Memory B cell (primary cell): Measurements from ENCODE around the gene NPY.
A peak's percentile ranks its signal among the peaks of the same experiment; 100 is the strongest.

Source experiments
- ATAC-seq: fragments of 150-1000 bp; cut with Tn5 transposase; 2 replicates; pipeline ENCODE4 v1.10.0; 2021; ENCODE audit warnings: low read depth, mild to moderate bottlenecking, moderate library complexity
- DNase-seq, 2 donors: peaks; one replicate each; pipeline ENCODE4 v3.0.0; 2022; ENCODE audit warnings: low spot score in 2 of 2
- H3K27ac Mint-ChIP-seq: one replicate; pipeline ENCODE4 v1.8.0; 2022; ENCODE audit warnings: mild to moderate bottlenecking, moderate library complexity, mixed read lengths
- H3K27me3 Mint-ChIP-seq: one replicate; pipeline ENCODE4 v1.8.0; 2022; ENCODE audit warnings: mixed read lengths
- H3K36me3 Mint-ChIP-seq: one replicate; pipeline ENCODE4 v1.8.0; 2022; ENCODE audit warnings: mild to moderate bottlenecking, mixed read lengths
- H3K4me1 Mint-ChIP-seq: one replicate; pipeline ENCODE4 v1.8.0; 2022; ENCODE audit warnings: mixed read lengths
- H3K4me3 Mint-ChIP-seq: one replicate; pipeline ENCODE4 v1.8.0; 2022; ENCODE audit warnings: mild to moderate bottlenecking, moderate library complexity, mixed read lengths
- H3K9me3 Mint-ChIP-seq: one replicate; pipeline ENCODE4 v1.8.0; 2022; ENCODE audit warnings: mixed read lengths

NPY gene

DNA sequence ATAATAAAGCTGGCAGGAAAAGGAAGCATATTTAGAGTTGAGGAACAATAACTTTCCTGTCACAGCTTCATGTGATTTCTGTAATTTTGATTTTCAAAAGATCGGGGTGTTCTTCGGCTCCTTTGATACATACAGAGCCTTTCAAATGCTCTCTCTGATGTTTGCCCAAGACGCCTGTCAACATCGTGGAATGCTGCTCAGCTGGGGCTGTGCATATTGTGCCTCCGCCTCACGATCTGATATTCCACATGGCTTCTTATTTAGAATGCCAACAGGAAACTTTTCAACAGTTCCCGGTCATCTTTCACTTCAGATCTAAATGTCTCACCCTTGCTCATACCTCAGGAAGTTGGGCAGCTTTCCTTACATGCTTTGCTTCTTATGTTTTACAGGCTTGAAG, 7.3 kb downstream of the NPY start:
- ATAC-seq = no peak
- no peak overlapping the region for H3K4me3 Mint-ChIP-seq
- peaks cover 5% of the 10 kb centered on the region for H3K27me3 Mint-ChIP-seq
- H3K27ac Mint-ChIP-seq = no peak overlapping the region
- no peak for DNase-seq
- no peaks in the 10 kb centered on the region for H3K9me3 Mint-ChIP-seq
- H3K4me1 Mint-ChIP-seq = peaks cover 6% of the 10 kb centered on the region
- H3K36me3 Mint-ChIP-seq = no peaks in the 10 kb centered on the region

DNA sequence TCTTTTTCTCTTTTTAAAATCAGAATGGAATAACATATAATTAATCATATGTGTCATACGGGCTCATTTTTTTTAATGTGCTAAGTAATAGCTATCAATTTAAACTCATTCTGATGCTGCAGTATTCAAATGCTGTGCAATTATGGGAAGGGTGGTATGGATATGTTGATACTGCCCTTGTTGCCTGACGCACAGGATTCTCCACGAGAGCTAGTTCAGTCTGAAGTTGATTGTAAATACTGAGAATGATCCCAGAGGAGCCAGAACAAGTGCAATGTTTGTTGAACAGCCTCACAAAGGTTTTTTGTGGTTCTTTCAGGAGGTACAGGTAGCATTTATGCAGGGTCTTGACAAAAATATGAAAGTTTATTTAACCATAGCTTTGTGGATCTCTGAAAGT, 13.4 kb downstream of the NPY start:
- no peak overlapping the region for H3K4me3 Mint-ChIP-seq
- no peak overlapping the region for H3K27ac Mint-ChIP-seq
- DNase-seq (no peak), ATAC-seq (no peak)
- H3K4me1 Mint-ChIP-seq = peaks cover 10% of the 10 kb centered on the region
- H3K36me3 Mint-ChIP-seq = no peaks in the 10 kb centered on the region
- peaks cover 9% of the 10 kb centered on the region for H3K9me3 Mint-ChIP-seq
- H3K27me3 Mint-ChIP-seq = no peaks in the 10 kb centered on the region

DNA sequence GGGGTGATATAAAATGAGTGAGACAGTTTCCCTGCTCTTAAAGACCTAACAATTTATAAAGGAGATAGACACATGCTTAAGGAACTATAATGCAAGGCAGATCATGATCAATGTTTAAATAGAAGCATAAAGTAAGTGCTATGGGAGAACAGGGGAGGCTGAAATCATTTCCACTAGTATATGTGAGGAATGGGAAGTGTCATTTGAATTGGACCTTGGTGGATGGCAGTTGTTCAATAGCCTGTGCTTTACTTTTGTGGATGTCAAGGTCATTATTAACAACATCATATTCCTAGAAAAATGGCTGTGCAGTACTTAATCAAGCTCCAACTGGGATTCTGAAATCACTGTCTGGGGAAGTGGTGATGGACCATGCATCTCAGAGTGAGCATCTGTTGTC, 14.7 kb downstream of the NPY start:
- H3K4me1 Mint-ChIP-seq = peaks cover 10% of the 10 kb centered on the region
- H3K27me3 Mint-ChIP-seq = no peaks in the 10 kb centered on the region
- H3K9me3 Mint-ChIP-seq = peaks cover 9% of the 10 kb centered on the region
- no peaks in the 10 kb centered on the region for H3K36me3 Mint-ChIP-seq
- H3K27ac Mint-ChIP-seq = no peak overlapping the region
- H3K4me3 Mint-ChIP-seq = no peak overlapping the region
- DNase-seq = no peak
- no peak for ATAC-seq

DNA sequence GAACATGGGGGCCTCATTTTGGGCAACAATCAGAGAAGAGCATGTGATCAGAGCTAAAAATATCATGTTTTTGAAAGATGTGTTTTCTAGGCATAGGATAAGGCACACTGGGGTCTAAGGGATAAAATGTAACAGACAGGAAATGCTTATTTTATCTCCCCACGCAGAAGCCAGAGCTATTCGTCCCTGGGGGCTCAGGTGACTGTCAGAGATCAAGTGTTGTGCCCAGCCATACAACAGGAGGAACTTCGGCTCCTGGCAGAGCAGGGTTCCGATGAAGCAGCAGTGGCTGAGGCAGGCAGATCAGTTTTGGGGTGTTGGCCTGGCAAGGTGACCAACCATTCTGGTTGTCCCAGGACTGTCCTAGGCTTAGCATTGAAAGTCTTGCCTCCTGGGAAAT, 15.2 kb downstream of the NPY start:
- ATAC-seq (peak; percentile 51), DNase-seq (no peak)
- no peaks in the 10 kb centered on the region for H3K36me3 Mint-ChIP-seq
- peaks cover 2% of the 10 kb centered on the region for H3K27me3 Mint-ChIP-seq
- H3K4me3 Mint-ChIP-seq = no peak overlapping the region
- H3K9me3 Mint-ChIP-seq = peaks cover 9% of the 10 kb centered on the region
- H3K27ac Mint-ChIP-seq = no peak overlapping the region
- H3K4me1 Mint-ChIP-seq = peaks cover 10% of the 10 kb centered on the region

DNA sequence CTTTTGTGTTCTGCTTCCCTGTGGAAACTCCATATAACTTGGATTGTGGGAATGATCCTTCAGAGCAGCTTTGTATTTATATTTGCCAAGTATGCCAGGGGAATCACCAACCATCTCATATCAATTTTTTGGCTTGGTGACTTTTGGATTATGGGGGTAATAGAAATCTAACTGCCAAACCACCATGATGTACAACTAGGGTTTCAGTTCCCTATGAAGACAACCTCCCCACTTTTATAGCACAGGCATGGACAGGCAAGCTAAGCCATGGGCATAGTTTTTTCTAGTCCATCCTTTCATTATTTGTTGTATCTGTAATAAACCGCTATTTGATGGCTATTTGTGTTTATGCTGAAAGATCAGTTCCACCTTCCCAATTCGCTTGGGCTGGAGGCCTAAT, 17.7 kb downstream of the NPY start:
- H3K4me3 Mint-ChIP-seq = no peak overlapping the region
- H3K27ac Mint-ChIP-seq = no peak overlapping the region
- H3K9me3 Mint-ChIP-seq = peaks cover 10% of the 10 kb centered on the region
- DNase-seq (no peak), ATAC-seq (peak; percentile 66)
- H3K4me1 Mint-ChIP-seq = peaks cover 12% of the 10 kb centered on the region
- H3K27me3 Mint-ChIP-seq = peaks cover 13% of the 10 kb centered on the region
- H3K36me3 Mint-ChIP-seq = no peaks in the 10 kb centered on the region

DNA sequence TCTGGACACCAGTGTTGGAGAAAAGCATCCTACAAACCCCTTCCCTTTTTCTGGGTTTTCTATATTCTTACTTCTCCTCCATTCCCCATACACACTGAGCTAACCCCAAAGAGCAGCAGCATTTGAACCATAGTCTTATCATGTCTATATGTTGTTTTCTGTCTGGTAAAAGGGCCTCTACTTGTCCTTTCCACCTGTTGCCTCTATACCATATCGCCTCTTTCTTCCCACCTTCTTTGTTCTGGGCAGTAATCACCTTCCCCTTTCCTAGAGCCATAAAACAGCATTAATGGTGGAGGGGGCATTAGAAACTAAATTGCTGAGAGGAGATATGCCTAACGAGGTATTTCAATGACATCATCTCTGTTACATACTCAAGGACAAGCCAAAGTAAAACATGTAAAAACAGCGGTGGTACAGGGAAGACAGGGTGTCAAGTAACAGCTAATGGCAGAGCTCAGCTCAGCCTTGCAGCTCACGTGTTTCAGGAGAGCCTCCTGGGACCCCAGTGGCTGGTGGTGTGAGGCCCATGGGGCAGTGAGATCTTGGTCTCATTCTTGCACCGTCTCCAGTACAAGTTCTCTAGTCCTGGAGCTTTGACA, 20.6 kb downstream of the NPY start:
- Mint-ChIP-seq H3K27ac (no peak overlapping the region), H3K36me3 (no peaks in the 10 kb centered on the region), H3K4me1 (peaks cover 4% of the 10 kb centered on the region), H3K4me3 (no peak overlapping the region), H3K9me3 (peaks cover 10% of the 10 kb centered on the region), H3K27me3 (peaks cover 18% of the 10 kb centered on the region)
- ATAC-seq (no peak), DNase-seq (no peak)

DNA sequence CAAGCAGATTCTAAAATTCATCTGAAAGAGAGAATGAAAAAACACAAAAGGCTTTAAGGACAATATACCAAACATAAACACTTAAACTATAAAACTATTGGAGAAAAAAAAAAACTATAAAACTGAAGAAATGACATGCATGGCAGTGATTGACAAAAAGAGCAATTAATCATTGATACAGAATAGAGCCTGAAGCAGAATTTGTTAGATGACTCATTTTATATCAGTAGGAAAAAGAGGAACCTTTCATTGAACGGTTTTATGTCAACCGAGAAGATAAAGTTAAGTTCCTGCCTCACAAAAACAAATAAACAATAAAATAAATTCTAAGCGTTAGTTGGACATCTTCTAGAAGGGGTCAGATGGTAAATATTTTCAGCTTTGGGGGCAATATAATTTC, 23.3 kb downstream of the NPY start:
- ATAC-seq (no peak), DNase-seq (no peak)
- peaks cover 2% of the 10 kb centered on the region for H3K4me1 Mint-ChIP-seq
- H3K4me3 Mint-ChIP-seq = no peak overlapping the region
- H3K9me3 Mint-ChIP-seq = peaks cover 2% of the 10 kb centered on the region
- no peaks in the 10 kb centered on the region for H3K36me3 Mint-ChIP-seq
- peaks cover 25% of the 10 kb centered on the region for H3K27me3 Mint-ChIP-seq
- no peak overlapping the region for H3K27ac Mint-ChIP-seq

DNA sequence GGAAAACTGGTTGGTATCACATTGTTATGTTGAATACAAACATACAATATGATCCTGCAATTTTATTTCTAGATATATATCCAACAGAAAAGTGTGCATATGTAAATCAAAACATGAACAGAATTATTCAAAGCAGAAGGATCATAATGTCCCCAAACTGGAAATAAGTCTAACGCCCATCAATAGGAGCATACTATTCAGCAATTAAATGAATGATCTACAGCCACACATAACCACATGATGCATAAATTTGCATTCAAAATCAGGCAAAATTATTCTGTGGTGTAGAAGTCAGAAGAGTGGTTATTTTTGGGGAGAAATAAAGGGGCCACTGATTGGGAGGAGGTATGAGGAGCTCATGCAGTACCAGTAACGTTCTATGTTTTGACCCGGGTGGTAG, 28.6 kb downstream of the NPY start:
- no peak overlapping the region for H3K27ac Mint-ChIP-seq
- peaks cover 12% of the 10 kb centered on the region for H3K27me3 Mint-ChIP-seq
- H3K36me3 Mint-ChIP-seq = no peaks in the 10 kb centered on the region
- no peak for DNase-seq
- H3K4me1 Mint-ChIP-seq = peaks cover 2% of the 10 kb centered on the region
- no peaks in the 10 kb centered on the region for H3K9me3 Mint-ChIP-seq
- ATAC-seq = no peak
- no peak overlapping the region for H3K4me3 Mint-ChIP-seq

DNA sequence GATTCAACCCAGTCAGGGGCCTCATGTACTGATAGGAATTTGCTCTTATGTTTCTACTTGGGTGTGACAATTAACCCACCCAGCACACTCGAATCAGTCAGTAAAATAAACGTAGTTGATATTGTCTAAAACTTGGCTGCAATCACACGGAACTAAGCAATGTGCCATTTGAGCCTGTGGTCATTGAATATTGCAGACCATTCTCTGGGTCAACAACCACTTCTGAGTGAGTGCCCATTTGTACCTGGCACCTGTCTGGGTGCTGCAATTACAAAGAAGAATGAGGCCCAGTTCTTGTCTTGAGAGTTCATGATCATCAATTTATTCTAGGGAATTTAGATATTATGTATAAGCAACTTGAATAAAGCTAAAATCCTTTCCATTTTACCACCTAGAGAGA, 29.8 kb downstream of the NPY start:
- peaks cover 8% of the 10 kb centered on the region for H3K27me3 Mint-ChIP-seq
- ATAC-seq = no peak
- peak overlapping the region; percentile 7 for H3K27ac Mint-ChIP-seq
- DNase-seq = no peak
- peaks cover 2% of the 10 kb centered on the region for H3K4me1 Mint-ChIP-seq
- H3K36me3 Mint-ChIP-seq = no peaks in the 10 kb centered on the region
- H3K9me3 Mint-ChIP-seq = no peaks in the 10 kb centered on the region
- H3K4me3 Mint-ChIP-seq = no peak overlapping the region

DNA sequence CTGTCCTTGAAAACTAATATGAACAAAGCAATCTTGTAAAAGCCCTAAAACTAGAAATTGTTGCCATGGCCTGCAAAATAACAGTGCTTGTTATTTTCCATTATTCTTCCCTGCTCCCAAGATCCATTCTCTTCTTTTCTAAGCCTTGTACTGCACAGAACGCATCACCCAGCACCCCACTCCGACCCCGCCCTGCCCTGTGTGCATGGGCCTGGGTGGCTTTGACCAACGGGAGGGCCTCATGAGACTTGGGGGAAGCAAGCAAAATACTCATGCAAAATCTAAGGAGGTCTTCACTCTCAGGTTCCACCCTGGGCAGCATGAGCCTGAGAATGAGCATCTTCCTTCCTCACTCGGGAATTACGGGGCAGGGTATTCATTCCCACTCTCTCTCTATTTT, 32.4 kb downstream of the NPY start:
- peaks cover under 1% of the 10 kb centered on the region for H3K27me3 Mint-ChIP-seq
- no peak overlapping the region for H3K27ac Mint-ChIP-seq
- no peaks in the 10 kb centered on the region for H3K9me3 Mint-ChIP-seq

DNA sequence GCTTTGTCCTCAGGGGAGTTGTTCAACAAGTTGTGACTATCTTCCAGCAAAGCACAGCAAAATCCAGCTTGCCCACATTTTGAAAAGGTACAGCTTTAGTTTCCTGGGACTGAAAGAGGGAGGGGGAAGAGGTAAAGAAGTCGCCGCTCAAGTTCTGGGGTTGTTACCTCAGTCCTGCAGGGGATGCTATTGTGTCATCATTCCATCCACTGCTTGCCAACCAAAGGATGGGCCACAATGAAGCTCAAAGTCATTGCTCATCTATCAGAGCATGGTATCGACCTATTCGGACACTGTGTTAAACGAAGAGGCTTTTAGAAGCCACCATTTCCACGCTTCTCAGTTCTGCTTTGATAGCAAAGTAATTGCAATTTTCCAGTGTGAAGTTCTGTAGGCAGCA, 34.3 kb downstream of the NPY start:
- Mint-ChIP-seq H3K27ac (no peak overlapping the region), H3K9me3 (no peaks in the 10 kb centered on the region), H3K36me3 (no peaks in the 10 kb centered on the region), H3K4me1 (peaks cover 2% of the 10 kb centered on the region), H3K4me3 (no peak overlapping the region), H3K27me3 (no peaks in the 10 kb centered on the region)
- DNase-seq = no peak
- peak; percentile 34 for ATAC-seq

More for the DNA sequence above, 32.4 kb downstream of the NPY start:
- no peak overlapping the region for H3K4me3 Mint-ChIP-seq
- ATAC-seq (no peak), DNase-seq (no peak)
- H3K4me1 Mint-ChIP-seq = peaks cover 2% of the 10 kb centered on the region
- H3K36me3 Mint-ChIP-seq = no peaks in the 10 kb centered on the region

DNA sequence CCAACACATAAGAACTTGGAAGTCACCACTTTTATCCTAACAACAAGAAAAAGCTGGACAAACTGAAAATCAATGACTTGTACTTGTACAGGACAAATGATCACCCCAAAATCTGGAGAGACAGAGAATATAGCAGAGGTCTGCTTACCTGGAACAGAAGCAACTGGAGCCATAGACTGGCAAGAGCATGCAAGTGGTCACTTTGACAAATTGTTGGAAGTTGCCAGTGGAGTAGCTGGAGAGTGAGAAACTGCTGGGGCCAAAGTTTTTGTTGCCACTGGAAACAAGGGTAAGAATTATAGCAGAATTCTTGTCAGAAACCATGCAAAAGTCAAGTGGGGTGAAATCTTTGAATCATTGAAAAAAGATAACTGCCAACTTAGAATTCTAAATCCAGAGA, 35.2 kb downstream of the NPY start:
- Mint-ChIP-seq H3K9me3 (peaks cover 3% of the 10 kb centered on the region), H3K4me1 (peaks cover 9% of the 10 kb centered on the region), H3K4me3 (no peak overlapping the region), H3K27me3 (no peaks in the 10 kb centered on the region), H3K36me3 (no peaks in the 10 kb centered on the region), H3K27ac (no peak overlapping the region)
- ATAC-seq = no peak
- DNase-seq = no peak

DNA sequence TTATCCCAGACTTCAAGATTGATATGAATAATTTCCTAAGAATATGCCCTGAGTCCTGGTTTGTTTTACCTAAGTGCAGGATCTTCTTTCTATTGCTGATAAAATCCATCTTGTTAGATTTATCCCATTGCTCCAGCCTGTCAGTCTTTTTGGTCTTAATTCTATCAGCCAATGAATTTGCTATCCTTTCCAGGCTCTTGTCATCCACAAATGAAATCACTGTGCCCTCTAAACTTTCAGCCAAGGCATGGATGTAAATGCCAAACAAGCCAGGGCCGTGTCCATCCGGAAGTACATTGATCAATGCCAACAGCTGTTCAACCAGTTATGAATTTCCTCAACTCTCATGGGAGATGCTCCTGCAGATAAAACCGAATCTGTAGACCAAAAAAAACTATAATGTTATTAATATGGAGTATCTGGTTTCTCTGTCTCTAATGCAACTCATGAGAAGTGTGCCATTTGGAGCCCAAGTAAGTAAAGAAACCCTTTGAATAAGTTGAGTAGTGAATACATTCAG, 40.0 kb downstream of the NPY start:
- H3K4me1 Mint-ChIP-seq = peaks cover 29% of the 10 kb centered on the region
- peak overlapping the region; percentile 25 for H3K27ac Mint-ChIP-seq
- ATAC-seq (no peak), DNase-seq (no peak)
- H3K27me3 Mint-ChIP-seq = no peaks in the 10 kb centered on the region
- H3K36me3 Mint-ChIP-seq = no peaks in the 10 kb centered on the region
- H3K9me3 Mint-ChIP-seq = peaks cover 3% of the 10 kb centered on the region
- H3K4me3 Mint-ChIP-seq = no peak overlapping the region

DNA sequence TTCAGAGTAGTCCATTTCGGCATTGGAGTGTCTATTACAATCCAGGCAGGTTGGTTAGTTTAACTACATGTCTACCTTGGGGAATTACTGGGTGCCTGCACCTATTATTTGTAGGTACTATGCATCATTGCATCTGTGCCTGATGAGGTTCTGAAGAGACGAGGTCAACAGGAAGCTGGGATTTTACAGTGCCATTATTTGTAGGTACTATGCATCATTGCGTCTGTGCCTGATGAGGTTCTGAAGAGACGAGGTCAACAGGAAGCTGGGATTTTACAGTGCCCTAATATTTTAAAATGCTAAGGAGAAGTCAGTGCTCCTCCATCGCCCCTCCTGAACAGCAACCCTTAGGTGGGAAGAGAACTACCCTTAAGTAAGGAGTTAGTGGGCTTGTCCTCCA, 41.7 kb downstream of the NPY start:
- Mint-ChIP-seq H3K4me3 (peak overlapping the region; percentile 84), H3K36me3 (no peaks in the 10 kb centered on the region), H3K9me3 (peaks cover 3% of the 10 kb centered on the region), H3K27ac (peak overlapping the region; percentile 93), H3K4me1 (peaks cover 29% of the 10 kb centered on the region), H3K27me3 (no peaks in the 10 kb centered on the region)
- DNase-seq = peak in 1 of 2 donors; percentile 18
- peak; percentile 90 for ATAC-seq

DNA sequence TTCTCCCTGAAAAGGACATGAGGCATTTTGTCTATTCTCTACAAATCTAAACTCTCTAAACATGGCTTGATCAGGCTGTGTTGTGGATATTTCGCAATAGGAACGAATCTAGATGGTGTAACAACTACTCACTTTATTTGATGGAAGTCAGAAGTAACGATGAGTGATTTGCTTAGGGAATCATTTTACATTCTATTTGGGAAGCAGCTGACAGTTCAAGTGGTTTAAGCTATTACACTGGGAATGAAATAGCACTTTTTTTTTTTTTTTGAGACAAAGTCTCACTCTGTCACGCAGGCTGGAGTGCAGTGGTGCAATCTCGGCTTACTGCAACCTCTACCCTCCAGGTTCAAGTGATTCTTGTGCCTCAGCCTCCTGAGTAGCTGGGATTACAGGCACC, 44.1 kb downstream of the NPY start:
- H3K36me3 Mint-ChIP-seq = peaks cover 3% of the 10 kb centered on the region
- DNase-seq (no peak), ATAC-seq (no peak)
- peaks cover 27% of the 10 kb centered on the region for H3K4me1 Mint-ChIP-seq
- peaks cover 7% of the 10 kb centered on the region for H3K9me3 Mint-ChIP-seq
- no peaks in the 10 kb centered on the region for H3K27me3 Mint-ChIP-seq
- H3K4me3 Mint-ChIP-seq = no peak overlapping the region
- peak overlapping the region; percentile 78 for H3K27ac Mint-ChIP-seq
